HG03060 (cell line): Measurements from ENCODE around the gene UTP3.
"Not testable (repeated sequence)": the region's sequence is repeated elsewhere in the genome, so short reads cannot be mapped to it uniquely, and the experiment has no call there.

Experiments
- ATAC-seq: cut with Tn5 transposase; IDR thresholded peaks from one replicate; pipeline ENCODE4 v1.9.1; 2021; ENCODE audit warnings: low read depth, moderate number of reproducible peaks; ENCODE audit not compliant: unreplicated experiment

UTP3 gene

DNA sequence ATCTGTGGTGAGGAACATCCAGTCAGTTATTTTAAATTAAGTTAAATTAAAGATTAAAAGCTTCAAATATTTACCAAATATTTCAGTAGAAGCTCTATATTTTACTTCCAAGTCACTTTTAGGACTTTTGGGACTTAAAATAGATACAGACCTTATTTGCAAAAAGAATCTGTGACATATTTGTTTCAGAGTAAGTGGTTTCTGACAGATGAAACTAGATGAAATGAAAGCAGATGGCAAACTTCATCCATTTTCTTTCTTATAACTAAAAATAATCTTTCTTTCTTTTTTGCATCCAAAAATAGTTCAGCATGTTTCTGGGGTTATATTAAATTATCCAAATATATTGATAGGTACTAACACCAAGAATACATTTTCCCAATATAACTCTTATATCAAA, 6.6 kb upstream of the UTP3 start:
- peak; percentile 34 for ATAC-seq

DNA sequence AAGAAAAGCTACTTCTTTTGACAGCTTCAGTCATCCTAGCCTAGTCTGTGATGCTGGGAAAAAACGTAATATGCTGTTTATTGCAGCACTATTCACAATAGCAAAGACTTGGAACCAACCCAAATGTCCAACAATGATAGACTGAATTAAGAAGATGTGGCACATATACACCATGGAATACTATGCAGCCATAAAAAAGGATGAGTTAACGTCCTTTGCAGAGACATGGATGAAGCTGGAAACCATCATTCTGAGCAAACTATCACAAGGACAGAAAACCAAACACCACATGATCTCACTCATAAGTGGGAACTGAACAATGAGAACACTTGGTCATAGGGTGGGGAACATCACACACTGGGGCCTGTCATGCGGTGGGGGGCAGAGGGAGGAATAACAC, 6.2 kb upstream of the UTP3 start:
- not testable (repeated sequence) for ATAC-seq

DNA sequence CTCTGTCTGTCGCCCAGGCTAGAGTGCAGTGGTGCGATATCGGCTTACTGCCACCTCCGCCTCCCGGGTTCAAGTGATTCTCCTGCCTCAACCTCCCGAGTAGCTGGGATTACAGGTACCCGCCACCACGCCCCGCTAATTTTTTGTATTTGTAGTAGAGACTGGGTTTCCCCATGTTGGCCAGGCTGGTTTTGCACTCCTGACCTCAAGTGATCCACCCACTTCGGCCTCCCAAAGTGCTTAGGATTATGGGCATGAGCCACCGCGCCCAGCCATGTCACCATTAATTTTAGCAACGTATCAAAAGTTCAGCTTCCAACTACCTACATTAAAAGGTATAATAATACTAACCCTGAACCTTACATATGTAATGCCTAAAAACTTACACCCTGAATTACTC, 940 bp upstream of the UTP3 start:
- no peak for ATAC-seq

DNA sequence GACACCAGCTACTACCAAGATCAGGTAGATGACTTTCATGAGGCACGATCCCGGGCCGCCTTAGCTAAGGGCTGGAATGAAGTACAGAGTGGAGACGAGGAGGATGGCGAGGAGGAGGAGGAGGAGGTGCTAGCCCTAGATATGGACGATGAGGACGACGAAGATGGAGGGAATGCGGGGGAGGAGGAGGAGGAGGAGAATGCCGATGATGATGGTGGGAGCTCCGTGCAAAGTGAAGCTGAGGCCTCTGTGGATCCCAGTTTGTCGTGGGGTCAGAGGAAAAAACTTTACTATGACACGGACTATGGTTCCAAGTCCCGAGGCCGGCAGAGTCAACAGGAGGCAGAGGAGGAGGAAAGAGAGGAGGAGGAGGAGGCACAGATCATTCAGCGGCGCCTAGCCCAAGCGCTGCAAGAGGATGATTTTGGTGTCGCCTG, 481 bp downstream of the UTP3 start:
- no peak for ATAC-seq

DNA sequence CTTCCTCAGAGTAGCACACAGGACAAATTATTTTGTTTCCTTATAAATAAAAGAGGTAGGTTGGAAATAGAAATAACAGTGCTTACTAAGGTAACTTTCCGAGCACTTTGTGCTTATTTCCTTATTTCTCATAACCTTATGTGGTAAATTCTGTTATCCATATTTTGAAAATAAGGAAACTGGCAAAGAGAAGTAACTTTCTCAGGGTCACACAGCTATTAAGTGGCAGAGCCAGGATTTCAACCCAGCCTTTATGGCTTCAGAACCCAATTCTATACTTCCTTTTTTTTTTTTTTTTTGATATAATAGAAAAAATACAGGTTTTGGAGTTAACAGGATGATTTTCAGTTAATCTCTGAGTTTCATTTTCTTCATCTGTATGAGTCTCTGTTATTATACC, 3.3 kb downstream of the UTP3 start:
- no peak for ATAC-seq

DNA sequence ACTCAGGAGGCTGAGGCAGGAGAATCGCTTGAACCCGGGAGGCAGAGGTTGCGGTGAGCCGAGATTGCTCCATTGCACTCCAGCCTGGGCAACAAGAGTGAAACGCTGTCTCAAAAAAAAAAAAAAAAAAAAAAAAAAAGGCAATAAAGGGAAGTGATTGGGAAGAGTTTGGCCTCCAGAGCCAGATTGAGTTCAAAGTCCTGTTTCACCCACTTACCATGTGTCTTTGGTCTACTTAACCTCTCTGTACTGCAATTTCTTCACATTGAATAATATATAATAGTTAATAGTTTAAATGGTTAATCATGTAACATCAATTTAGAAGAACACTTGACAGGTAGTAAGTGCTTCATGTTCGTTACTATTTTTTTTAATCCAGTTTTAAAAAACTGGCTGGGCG, 6.3 kb downstream of the UTP3 start:
- not testable (repeated sequence) for ATAC-seq

DNA sequence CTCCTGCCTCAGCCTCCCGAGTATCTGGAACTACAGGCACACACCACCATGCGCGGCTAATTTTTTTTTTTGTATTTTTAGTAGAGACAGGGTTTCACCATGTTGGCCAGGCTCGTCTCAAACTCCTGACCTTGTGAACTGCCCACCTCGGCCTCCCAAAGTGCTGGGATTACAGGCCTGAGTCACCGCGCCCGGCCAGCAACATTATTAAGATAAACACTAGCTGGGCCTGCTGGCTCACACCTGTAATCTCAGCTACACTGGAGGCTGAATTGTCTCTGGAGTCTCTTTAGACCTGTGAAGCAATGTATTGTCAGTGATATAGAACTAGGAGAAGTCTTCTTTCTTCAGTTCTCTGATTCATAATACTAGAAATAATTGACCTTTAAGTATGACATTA, 10.1 kb downstream of the UTP3 start:
- not testable (repeated sequence) for ATAC-seq

DNA sequence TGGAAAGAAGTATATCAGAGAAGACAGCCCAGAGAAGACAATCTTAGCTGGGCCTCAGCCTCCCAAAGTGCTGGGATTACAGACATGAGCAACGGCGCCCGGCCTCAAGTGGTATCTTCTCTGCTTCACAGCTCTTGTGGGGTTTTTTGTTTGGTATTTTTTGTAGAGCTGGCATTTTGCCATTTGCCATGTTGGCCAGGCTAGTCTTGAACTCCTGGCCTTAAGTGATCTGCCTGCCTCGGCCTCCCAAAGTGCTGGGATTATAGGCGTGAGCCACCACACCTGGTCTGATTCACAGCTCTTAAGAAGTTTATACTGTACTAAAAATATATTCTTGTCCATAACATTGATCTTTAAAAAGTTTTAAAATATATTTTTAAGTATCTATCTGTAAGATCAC, 12.4 kb downstream of the UTP3 start:
- no peak for ATAC-seq

DNA sequence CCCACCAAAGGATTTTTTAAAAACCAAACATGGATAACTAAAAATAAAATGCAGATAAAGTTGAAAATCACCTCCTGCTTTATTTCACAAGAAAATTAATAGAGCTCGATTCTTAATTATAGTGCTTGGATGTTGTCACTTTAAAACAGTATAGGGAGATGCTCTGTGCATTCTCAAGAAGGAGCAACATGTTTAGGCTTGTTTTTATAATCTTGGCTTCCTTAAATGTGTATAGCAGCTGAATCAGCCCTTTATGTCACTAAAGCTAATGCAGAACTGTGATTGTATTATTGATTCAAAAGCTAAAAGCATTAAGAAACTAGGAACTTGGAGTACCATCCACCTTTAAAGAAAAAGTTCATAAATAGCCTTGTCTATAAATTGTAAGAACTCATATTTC, 12.9 kb downstream of the UTP3 start:
- ATAC-seq, result no peak

DNA sequence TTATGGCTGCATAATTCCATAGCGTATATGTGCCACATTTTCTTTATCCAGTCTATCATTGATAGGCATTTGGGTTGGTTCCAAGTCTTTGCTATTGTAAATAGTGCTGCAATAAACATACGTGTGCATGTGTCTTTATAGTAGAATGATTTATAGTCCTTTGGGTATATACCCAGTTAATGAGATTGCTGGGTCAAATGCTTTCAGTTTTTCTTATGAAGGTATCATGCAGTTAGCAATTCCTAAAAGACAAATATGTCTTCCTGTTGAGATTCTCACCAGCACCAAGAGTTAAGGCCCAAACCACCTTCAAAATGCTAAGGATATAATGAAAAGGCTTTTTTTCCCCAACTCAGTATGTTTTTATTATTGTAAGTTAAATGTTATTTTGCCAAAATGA, 14.3 kb downstream of the UTP3 start:
- ATAC-seq, result not testable (repeated sequence)

DNA sequence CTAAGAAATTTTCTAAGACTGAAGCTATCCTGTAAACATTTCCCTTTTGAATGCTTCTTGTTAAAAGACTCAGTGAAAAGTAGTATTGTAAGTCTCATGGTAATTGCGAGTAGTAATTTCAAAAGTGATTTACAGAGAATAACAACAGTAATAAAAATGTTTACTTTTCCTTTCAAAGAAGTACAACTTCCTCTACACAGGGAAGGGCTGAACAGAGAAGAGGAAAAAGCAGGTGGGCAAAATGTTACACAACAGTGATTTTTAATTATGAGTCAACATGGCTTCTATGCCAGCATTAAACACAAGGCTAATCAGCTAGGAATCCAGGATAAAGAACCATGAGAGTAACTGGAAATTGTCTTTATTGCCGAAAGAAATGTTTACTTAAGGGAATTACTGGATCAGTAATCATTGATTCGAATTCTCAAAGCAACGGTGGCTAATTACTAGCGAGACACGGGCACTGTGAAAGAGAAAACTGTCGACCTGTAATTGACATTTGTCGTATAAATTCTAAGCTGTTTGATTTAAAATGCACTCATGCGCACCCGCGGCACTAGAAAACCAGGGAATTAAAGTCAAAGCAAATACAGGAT, 15.4 kb downstream of the UTP3 start:
- no peak for ATAC-seq

DNA sequence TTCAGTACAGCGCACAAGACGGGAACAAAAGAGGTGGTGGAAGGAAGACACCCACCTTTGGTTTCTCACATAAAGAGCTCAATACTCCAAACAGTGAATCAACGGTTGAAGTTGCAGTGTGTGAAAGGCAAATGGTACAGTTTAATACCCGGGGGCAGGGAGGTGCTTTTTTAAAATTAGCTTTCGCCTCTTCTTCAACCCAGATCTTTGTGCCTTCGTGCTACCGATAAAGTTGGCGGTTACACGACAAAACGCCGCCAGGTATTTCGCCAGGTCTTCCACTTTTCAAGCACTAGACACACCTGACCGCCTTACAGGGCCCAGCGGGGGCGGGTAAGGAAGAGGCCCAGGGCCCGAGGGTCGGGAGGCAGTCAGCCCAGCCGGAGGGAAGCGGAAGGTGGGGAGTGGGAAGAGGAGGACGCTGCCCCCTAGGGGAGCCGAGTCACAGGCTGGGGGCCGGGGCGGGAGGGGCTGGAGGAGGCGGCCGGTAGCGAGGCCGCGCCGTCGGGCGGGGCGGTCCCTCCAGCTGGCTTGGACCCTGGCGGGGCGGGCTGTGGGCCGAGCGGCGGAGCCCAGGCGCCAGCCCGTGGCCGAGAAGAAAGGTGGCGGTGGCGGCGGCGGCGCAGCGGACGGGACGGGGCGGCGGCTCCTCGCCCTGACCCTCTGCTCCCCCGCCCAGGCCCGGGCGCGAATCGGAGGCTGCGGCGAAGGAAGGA, 16.0 kb downstream of the UTP3 start:
- peak; percentile 26 for ATAC-seq

DNA sequence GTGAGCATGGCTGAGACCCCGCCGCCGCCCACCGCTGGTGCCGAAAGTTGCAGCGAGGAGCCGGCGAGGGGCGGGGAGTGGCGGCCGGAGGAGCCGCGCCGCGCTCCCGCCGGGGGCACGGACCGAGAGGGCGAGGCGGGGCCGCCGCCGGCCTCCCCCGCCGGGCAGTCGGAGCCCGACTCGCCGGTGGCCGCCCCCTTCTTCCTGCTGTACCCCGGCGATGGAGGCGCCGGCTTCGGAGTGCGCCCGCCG, 16.5 kb downstream of the UTP3 start:
- peak; percentile 18 for ATAC-seq

DNA sequence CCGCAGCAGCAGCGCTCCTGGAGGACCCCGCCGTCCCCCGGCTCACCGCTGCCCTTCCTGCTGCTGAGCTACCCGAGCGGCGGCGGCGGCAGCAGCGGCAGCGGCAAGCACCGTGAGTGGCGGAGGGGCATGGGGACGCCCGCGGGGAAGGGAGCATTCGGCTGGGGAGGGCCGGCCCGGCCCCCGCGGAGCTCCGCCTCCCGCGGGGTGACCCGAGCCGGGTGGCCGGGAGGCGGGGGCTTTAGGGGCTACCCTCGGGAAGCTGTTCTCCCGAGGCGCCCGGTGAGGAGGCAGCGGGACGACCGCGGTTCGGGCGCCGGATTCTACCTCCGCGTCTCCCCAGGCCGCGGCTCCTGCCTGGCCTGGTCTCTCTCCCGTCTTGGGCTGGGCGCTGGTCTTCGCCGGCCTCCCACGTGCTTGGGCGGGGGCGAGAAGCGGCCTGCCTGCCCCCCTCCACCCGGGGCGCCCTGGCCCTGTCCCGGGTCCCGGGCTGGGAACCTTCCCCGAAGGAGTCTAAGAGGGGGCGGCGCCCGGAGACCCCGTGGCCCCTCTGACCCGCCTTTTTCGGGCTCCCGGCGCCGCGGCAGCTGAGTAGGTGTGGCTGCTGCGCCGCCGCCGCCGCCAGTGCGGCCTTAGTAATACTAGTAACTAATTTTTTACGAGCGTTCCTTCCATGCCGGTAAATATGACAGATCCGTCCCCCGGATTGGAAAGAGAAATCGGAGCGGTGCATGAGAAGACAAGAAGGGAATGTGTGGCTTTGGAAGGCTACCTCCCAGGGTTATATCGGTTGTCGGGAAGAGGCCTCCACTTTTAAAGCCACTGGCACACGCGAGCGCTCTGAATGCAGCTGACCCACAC, 17.1 kb downstream of the UTP3 start:
- peak; percentile 37 for ATAC-seq

DNA sequence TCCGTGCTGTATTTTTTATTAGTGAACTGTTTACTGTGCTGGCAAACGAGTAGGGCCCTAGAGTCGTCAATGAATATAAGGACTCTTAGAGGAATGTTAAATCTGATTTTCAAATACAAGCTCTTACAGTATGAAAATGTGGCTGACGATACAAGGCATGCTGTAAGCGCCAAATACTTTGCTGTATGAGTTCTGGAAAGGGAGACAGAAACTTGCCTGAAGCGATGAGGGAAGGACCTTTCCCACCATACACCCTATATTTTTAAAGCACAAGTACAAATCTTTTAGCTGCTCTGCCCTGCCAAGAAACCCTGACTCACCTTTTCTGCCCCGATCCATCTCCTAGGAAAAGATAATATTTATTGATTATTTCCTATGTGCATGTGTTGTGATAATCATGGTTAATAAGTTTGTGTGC, 17.7 kb downstream of the UTP3 start:
- ATAC-seq, result no peak

DNA sequence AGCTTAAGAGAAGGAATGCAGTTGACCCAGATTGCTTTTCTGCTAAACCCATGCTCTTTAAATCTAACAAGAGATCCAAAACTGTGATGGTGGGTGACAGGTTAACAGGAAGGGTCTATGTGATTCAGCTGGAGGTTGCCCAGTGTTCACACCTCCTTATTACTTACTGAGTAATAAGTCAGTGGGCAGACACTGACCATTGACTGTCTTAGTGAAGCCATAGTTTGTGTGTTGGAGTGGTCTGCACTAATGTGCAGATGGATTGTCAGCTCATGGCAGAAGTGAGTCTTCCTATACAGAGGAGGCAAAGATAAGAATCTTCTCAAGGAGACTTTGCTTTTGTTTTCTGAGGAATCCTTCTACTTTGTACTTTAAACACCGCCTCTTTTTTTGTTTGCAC, 18.2 kb downstream of the UTP3 start:
- no peak for ATAC-seq

DNA sequence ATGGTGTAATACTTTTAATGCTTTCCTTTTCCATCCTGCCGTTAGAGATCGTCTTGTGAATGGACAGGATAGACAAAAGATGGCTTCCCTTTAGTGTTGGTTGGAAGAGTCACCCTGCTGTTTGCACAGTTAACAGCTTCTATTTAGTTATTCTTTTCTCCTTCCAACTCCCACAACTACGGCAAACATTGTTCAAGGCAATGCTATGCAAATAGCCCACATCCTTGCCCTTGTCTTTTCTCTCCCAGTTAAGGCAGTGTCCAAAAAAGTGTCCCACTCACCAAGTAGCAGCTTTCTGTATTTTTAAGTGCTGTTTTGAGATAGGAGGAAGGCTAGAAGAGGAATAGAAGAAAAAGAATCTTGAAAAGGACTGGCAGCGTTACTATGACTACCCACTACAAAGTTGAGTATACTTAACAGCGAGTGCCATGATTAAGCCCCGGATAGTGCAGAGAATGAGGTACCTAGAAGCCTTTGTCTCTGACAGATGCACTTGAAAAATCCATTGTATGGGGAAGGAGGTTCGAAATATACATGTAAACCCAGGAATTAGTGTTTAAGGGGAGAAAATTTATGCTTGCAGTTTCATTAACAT, 21.4 kb downstream of the UTP3 start:
- ATAC-seq, result no peak

DNA sequence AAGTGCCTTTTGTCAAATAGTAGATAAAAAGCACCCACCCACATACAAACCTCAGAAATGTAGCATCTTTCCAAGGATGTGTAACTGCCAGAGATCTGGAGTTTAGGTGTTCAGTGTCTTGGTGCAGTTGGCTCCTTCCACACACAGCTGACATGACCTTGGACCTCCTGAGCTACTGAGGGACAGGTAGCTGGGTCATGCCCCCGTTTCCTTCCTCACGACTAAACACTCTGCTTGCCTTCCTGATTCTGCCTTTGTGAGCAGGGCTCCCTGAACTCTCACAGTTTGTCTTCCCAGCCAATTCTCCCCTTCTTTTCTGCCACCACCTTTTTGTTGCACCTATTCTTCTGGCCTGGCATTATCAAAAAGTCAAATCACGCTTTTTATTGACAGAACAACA, 23.3 kb downstream of the UTP3 start:
- no peak for ATAC-seq

DNA sequence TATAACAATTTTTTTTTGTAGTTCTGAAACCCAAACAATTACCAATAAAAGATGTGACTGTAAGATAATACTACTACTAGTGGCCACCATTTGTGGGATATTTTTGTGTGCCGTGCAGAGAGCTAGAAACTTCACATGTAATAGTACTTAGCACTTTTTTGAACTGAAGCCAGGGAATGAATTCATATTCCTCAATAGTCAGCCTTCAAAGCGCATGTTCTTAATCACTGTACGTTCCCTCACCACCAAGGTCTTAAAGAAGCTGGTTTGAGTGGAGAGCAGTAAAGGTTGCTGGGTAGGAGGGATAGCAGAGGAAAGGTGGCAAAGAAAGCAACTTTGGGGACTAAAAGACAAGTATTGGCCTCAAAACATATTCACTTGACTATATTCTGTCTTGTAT, 23.8 kb downstream of the UTP3 start:
- ATAC-seq, result no peak

DNA sequence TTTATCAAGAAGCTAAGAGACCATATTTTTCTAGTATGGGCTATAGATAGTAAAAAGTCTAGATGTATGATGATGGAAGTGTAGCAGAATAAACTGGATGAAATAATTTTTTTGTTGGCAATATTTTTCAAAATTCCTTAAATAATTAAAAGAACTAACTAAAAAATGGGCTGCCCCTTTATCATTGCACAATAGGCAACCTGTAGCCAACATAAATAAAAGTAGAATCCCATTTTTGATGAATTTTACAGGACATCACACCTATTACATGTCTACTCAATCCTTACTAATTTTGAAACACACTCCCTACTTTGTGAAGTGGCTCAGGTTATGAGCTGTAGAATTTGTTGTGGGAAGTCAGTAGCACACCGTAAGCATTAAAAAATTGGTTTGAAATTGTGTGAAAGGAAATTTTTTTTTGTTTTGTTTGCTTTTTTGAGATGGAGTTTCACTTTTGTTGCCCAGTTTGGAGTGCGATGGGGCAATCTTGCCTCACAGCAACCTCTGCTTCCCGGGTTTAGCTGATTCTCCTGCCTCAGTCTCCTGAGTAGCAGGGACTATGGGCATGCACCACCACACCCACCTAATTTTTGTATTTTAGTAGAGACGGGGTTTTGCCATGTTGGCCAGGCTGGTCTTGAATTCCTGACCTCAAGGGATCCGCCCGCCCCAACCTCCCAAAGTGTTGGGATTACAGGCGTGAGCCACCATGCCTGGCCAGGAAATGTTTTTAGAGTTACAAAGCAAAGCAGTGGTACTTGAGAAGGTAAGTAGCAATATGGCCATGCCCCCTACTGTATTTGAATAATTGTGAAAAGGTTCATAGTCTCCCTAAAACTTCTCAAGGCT, 24.5 kb downstream of the UTP3 start:
- ATAC-seq, result no peak
